HuH-7.5 (cell line): ENCODE measurements around the gene GABRE.
"Not testable (repeated sequence)": the region's sequence is repeated elsewhere in the genome, so short reads cannot be mapped to it uniquely, and the experiment has no call there.

ENCODE experiments used
- DNase-seq: peaks from one replicate; pipeline ENCODE4 v3.0.0; 2011; ENCODE audit warnings: low spot score

The GABRE gene

DNA sequence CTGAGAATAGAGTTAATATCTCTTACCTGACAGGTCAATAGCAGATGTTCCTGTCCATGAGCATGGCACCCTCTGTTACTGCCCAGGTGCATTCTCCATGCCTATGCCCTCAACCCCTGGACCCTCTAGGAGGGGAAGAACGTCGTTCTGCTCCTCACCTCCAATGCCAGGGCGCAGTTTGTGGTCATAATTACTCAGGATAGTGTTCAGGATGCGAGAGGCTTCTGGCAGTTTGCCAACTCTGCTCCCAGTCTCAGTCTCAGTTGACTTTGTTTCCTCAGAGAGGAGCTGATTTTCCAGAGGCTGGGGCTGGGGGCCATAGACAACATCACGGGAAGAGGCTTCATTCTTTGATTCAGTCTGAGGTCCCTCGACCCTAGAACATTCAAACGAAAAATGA is 4.4 kb downstream of the GABRE start:
- DNase-seq, result no peak

DNA sequence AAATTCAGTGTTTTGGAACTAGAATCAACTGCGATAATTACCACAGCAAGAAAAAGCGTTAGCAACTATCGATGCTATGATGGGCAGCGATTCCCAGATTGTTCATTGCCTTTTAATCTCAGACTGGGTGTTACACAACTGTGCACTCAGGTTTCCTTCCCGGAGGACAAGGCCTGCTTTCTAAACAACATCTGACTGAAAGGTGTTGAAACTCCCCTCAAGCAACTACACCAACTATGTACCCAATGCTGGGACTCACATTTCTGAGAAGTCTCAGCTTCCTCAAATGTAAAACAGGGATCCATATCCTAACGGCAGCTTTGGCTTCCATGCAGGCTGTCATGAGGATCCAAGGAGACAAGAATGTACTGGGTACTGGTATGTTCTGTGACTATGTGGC is 8.2 kb downstream of the GABRE start:
- no peak for DNase-seq

DNA sequence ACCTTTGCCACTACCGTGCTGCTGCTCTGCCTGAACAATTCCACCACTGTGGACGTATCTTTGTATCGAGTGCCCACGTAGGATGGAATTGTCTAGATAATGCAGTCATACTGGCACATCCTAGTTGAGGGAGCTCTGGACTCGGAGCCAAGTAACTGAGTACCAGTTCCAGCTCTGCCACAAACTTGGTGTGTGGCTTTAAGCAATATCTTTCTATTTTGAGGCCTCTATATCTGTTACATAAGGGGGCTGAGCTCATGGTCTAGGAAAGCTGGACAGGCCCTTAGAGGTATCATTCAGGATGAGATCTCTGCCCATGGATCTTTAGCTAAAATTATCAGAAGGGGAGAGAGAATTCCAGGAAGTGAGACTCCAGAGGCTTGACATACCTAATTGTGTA is 12.4 kb downstream of the GABRE start:
- DNase-seq, result no peak

DNA sequence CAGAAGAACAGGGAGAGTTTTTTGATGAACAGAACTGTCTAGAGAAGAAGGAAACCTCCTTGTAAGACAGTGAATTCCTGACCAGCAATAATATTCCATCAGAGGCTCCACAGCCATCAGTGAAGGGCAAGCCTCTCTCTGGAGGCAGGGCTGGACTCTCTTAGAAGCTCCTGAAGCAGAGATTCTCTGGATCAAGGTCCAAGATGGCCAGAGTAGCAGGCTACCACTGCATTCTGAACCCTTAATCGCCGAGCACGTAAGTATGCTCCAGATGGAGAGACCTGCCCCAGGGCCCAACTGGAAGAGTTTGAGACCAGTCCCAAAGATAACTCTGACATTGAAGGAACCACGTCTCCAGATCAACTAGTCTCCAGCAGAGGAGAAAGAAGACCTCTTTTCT is 16.4 kb downstream of the GABRE start:
- DNase-seq, result no peak

DNA sequence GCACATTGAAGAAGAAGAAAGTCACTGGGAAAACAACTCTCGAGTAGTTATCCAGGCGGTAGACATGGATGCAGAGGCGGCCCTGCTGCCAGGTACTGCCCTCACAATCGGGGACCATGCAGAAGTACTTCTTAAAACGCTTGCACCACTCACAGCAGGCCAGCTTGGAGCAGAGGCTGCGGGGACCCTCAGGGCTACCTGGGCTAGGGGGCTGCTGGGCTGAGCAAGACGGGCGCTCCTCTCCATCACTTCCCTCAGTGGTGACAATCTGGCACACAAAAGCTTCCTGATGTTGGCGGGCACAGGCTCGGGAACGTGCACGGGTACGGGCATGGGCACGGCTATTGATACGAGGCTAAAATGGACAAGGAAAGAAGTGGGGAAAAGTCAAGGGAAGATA is 19.7 kb downstream of the GABRE start:
- DNase-seq, result no peak

DNA sequence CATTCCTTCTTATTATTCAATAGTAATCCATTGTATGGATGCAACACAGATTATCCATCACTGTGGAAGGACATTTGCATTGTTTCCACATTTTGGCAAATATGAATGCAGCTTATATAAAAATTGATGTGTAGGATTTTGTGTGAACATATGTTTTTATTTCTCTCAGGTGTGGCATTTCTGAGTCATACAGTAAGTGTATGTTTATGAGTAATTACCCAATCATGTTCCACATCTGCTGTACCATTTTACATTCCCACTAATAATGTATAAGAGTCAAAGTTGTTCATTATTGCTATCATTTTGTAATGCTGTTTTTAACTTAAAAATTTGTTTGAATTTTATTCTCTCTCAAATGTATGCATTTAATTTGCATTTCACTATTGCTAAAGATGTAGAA is 36.3 kb downstream of the GABRE start:
- no peak for DNase-seq

DNA sequence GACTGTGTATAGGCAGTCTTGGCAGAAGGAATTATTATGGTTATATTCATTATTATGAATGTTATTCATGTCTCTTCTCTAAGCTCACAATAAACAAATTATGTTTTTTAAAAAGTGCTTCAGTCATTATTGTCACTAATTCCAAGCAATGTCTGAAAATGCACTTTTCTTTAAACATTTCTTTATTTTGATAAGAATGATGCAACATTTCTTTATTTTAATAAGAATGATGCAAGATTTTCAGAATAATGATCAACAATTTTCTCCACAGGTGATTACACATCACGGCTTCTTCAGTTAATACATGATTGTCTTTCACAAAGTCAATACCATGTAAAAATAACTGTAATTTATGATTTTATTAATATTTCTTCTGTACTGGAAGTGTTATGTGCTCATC is 39.1 kb downstream of the GABRE start:
- DNase-seq, result no peak

DNA sequence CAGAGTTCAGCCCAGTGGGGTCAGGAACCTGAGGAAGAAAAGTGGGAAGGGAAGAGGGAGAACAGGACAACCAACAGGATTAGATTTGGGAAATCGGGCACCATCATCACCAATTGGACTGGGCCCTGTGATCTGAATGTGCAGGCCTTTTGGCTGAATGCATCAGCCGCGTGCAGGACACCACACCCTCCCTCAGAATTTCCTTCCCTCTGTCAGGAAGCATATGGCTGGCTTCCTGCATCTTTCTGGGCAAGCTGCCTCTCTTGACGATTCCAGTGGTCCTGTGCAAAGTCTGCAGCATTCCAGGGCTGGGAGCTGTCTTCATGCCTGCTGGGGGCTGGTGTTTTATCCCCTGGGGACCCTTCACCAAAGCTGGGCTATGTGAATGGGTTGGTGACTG is 45.4 kb downstream of the GABRE start:
- DNase-seq, result no peak

DNA sequence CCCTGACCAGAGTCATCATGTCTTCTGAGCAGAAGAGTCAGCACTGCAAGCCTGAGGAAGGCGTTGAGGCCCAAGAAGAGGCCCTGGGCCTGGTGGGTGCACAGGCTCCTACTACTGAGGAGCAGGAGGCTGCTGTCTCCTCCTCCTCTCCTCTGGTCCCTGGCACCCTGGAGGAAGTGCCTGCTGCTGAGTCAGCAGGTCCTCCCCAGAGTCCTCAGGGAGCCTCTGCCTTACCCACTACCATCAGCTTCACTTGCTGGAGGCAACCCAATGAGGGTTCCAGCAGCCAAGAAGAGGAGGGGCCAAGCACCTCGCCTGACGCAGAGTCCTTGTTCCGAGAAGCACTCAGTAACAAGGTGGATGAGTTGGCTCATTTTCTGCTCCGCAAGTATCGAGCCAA is 50.8 kb downstream of the GABRE start:
- DNase-seq, result no peak

DNA sequence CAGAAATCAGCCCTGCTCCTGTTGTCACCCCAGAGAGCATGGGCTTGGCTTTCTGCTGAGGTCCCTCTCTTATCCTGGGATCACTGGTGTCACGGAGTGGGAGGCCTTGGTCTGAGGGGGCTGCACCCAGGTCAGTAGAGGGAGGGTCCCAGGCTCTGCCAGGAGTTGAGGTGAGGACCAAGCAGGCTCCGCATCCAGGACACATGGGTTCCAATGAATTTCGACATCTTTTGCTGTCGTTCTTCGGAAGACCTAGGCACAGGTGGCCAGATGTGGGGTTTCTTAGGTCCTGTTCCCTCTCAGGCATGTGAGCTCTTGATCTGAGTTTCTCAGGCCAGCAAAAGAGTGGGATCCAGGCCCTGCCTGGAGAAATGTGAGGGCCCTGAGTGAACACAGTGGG is 51.8 kb downstream of the GABRE start:
- DNase-seq, result no peak

DNA sequence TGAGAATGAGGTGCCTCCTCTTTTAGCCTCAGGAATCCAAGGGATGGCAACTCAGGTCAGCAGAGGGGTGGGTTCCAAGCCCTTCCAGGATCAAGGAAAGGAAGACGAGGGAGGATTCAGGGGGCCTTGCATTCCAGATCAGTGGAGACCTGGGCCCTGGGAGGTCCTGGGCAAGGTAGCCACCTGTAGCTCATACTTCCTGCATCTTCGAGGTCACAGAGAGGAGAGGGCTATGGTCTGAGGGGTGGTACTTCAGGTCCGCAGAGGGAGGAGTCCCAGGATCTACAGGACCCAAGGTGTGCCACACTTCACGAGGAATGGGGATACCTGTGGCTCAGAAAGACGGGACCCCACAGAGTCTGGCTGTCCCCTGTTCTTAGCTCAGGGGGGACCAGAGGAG is 52.6 kb downstream of the GABRE start:
- DNase-seq, result no peak

DNA sequence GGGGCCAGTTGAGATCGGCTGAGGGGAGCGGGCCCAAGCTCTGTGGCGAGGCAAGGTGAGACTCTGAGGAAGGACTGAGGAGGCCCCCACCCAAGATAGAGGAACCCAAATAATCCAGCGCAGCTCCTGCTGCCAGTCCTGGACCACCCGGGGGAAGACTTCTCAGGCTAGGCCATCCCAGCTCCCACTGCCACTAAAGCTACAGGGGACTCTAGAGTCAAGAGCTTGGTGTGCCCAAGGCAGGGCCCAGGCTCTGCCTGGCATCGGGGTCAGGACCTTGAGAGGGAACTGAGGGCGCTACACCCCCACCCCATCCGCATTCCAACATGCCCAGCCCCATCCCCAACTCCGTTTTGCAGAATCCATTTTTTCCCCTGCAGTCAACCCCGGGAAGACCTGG is 53.2 kb downstream of the GABRE start:
- no peak for DNase-seq

DNA sequence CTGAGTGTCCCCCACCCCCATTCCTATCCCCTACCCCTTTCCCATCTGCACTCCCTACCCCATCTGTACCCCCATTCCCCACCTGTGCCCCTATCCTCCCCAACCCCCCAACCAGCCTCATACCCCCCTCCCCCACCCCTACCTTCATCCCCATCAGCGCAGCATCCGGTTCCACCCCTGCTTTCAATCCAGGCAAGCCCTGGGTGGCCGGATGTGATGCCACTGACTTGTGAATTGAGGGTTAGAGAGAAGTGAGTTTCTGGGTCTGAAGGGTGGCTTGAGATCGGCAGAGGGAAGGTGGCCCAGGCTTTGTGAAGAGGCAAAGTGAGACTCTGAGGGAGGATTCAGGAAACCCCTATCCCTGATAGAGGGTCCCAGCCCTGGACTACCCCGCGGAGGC is 53.9 kb downstream of the GABRE start:
- no peak for DNase-seq

DNA sequence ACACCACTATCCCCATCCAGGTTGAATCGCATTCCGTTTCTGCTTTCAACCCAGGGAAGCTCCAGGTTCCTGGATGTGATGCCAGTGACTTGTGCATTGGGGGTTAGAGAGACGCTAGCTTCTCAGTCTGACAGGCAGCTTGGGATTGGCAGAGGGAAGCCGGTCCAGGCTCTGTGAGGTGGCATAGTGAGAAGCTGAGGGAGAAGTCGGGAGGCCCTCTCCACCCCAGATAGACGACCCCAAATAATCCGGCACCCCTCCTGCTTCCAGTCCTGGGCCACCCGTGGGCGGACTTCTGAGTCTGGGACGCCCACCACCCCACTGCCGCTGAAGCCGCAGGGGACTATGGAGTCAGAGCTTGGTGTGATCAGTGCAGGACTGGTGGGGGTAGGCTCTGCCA is 54.4 kb downstream of the GABRE start:
- no peak for DNase-seq

DNA sequence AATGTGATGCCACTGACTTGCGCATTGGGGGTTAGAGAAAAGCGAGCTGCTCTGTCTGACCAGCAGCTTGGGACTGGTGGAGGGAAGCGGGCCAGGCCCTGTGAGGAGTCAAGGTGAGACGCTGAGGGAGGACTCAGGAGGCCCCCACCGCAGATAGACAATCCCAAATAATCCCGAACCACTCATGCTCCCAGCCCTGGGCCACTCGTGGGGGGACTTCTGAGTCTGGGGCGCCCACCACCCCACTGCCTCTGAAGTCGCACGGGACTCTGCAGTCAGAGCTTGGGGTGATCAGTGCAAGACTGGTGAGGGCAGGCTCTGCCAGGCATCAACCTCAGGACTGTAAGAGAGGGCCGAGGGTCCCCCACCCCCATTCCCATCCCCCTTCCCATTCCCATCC is 54.9 kb downstream of the GABRE start:
- DNase-seq, result no peak

DNA sequence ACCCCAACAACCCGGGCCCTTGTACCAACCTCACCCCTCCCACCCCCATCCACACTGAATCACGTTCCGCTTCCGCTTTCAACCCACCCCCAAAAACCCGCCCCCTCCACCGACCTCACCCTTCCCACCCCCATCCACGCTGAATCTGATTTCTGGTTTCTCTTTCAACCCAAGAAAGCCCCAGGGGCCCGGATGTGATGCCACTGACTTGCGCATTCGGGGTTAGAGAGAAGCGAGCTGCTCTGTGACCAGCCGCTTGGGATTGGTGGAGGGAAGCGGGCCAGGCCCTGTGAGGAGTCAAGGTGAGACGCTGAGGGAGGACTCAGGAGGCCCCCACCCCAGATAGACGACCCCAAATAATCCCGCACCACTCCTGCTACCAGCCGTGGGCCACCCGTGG is 55.7 kb downstream of the GABRE start:
- not testable (repeated sequence) for DNase-seq

DNA sequence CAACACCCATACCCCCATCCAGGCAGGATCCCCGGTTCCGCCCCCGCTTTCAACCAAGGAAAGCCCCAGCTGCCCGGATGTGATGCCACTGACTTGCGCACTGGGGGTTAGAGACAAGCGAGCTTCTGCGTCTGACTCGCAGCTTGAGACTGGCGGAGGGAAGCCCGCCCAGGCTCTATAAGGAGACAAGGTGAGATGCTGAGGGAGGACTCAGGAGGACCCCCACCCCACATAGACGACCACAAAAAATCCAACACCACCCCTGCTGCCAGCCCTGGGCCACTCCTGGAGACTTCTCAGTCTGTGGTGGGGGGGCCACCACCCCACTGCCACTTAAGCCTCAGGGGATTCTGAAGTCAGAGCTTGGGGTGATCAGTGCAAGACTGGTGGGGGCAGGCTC is 61.7 kb downstream of the GABRE start, which contains the start of gene MAGEA4:
Gene MAGEA4 (plus strand): TSS at position 110 of the 400 bp plus-strand sequence. CDS start 10,776 bp downstream, outside the sequence.
- no peak for DNase-seq

DNA sequence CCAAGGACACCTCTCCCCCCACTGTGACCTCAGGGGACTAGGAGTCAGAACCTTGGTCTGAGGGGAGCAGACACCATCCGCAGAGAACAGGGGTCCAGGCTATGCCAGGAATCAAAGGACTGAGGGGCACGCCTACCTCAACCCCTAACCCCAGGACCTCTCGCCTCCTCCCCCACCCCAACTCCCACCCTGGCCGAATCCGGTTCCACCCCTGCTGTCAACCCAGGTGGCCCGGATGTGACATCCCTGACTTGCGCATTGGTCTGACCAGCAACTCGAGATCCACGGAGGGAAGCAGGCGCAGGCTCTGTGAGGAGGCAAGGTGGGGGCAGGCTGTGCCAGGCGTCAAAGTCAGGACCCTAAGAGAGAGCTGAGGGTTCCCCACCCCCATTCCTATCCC is 62.3 kb downstream of the GABRE start:
- no peak for DNase-seq

DNA sequence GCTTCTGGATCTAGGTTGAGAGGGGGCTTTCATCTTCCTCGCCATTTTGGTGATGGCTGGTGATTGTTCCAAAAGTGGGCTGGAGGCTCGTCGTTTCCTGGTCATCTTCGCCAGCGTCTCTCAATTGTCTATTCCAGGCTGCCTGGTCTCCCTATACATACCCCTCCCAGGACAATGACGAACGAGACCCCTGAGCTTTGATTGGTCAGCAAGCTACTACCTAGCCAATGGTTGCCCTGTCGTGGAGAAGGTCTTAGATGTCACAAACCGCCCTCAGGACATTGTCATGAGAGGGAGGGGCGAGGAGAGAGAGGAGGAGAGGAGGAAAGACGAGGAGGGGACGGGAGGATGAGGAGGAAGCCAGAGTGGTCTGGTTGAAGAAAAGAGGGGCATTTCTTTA is 69.5 kb downstream of the GABRE start:
- no peak for DNase-seq
